Neural cell (in vitro differentiated cells): ENCODE results near the gene SVOPL. TPM values are rescaled to one million over a fixed set of nuclear protein-coding genes. Genes with fewer than 3 reads are reported as not detected.

Source experiments
- H2AFZ ChIP-seq: fragments of 200-600, 300-800 bp; sonication (generic), shearing (Covaris generic); 2 replicates; pipeline ENCODE4 v1.6.0; 2014; ENCODE audit warnings: low read depth, mild to moderate bottlenecking, antibody characterized with exemption, low read length, moderate library complexity
- H3F3A ChIP-seq: fragments of 200-600 bp; shearing (Covaris generic); 2 replicates; pipeline ENCODE4 v1.6.1; 2016; ENCODE audit warnings: mild to moderate bottlenecking, moderate library complexity, mixed read lengths, antibody characterized with exemption, low read length; ENCODE audit not compliant: insufficient read depth, poor library complexity, severe bottlenecking
- H3K27ac ChIP-seq: fragments of 200-600, 300-800 bp; sonication (generic), shearing (Covaris generic); 2 replicates; pipeline ENCODE4 v1.5.1; 2014; ENCODE audit warnings: mild to moderate bottlenecking, low read length, moderate library complexity
- H3K27me3 ChIP-seq: fragments of 300-800, 200-600 bp; sonication (generic), shearing (Covaris generic); 2 replicates; pipeline ENCODE4 v1.6.0; 2014; ENCODE audit warnings: mild to moderate bottlenecking, low read depth, low read length, moderate library complexity; ENCODE audit not compliant: insufficient read depth
- H3K36me3 ChIP-seq: fragments of 300-800, 200-600 bp; sonication (generic), shearing (Covaris generic); 2 replicates; pipeline ENCODE4 v1.5.1; 2014; ENCODE audit warnings: mild to moderate bottlenecking, antibody characterized with exemption, low read length, moderate library complexity; ENCODE audit not compliant: insufficient read depth
- H3K4me2 ChIP-seq: fragments of 300-800, 200-600 bp; sonication (generic), shearing (Covaris generic); 2 replicates; pipeline ENCODE4 v1.6.0; 2014; ENCODE audit warnings: mild to moderate bottlenecking, low read length
- H3K4me3 ChIP-seq: fragments of 300-800, 200-600 bp; sonication (generic), shearing (Covaris generic); 2 replicates; pipeline ENCODE4 v1.5.1; 2014; ENCODE audit warnings: mild to moderate bottlenecking, low read length, moderate library complexity
- H3K79me2 ChIP-seq: fragments of 200-600 bp; shearing (Covaris generic); replicated peaks from 2 replicates; pipeline ENCODE4 v1.6.0; 2014; ENCODE audit warnings: mild to moderate bottlenecking, low read length, moderate library complexity; ENCODE audit not compliant: insufficient read depth
- H3K9ac ChIP-seq: fragments of 300-800, 200-600 bp; sonication (generic), shearing (Covaris generic); 2 replicates; pipeline ENCODE4 v1.6.1; 2016; ENCODE audit warnings: mild to moderate bottlenecking, low read length, mixed read lengths
- H3K9me2 ChIP-seq: fragments of 200-600 bp; shearing (Covaris generic); 2 replicates; pipeline ENCODE4 v1.6.1; 2016; ENCODE audit warnings: mild to moderate bottlenecking, low read length, mixed read lengths; ENCODE audit not compliant: insufficient read depth
- H3K9me3 ChIP-seq: fragments of 200-600, 300-800 bp; sonication (generic), shearing (Covaris generic); 2 replicates; pipeline ENCODE4 v1.6.1; 2016; ENCODE audit warnings: mild to moderate bottlenecking, mixed run types, low read length, moderate library complexity, mixed read lengths
- H4K20me1 ChIP-seq: fragments of 200-600 bp; shearing (Covaris generic); 2 replicates; pipeline ENCODE4 v1.6.1; 2016; ENCODE audit warnings: mild to moderate bottlenecking, mixed run types; ENCODE audit not compliant: insufficient read depth
- EP300 ChIP-seq: fragments of 450-650 bp; conservative IDR thresholded peaks from 2 replicates; pipeline ENCODE4 v1.6.1; 2014; ENCODE audit warnings: antibody characterized with exemption, mild to moderate bottlenecking, moderate library complexity; ENCODE audit not compliant: poor library complexity, severe bottlenecking
- EZH2 ChIP-seq: fragments of 200-600, 300-800 bp; shearing (Covaris generic), sonication (generic); IDR thresholded peaks from 2 replicates; pipeline ENCODE4 v1.6.1; 2014; ENCODE audit warnings: antibody characterized with exemption, low read length, borderline replicate concordance, mild to moderate bottlenecking; ENCODE audit not compliant: insufficient read depth, poor library complexity, severe bottlenecking
- MXI1 ChIP-seq: fragments of 450-650 bp; conservative IDR thresholded peaks from 2 replicates; pipeline ENCODE4 v1.6.1; 2014; ENCODE audit warnings: antibody characterized with exemption, mild to moderate bottlenecking; ENCODE audit not compliant: poor library complexity, severe bottlenecking
- POLR2AphosphoS5 ChIP-seq: IDR thresholded peaks from 2 replicates; pipeline ENCODE4 v1.6.1; 2012
- REST ChIP-seq: IDR thresholded peaks from 2 replicates; pipeline ENCODE4 v1.6.1; 2012; ENCODE audit warnings: borderline replicate concordance
- TAF1 ChIP-seq: IDR thresholded peaks from 2 replicates; pipeline ENCODE4 v1.6.1; 2012; ENCODE audit warnings: low read depth
- polyA plus RNA-seq: library from polyadenylated mRNA; depleted of rRNA; stranded (reverse); fragments of >200 nt; gene quantifications from 2 replicates; pipeline ENCODE4 v1.2.3, GENCODE V29; 2014

Gene SVOPL
- polyA plus RNA-seq, 1 donor from 2014 or later, result 0.93 TPM

DNA sequence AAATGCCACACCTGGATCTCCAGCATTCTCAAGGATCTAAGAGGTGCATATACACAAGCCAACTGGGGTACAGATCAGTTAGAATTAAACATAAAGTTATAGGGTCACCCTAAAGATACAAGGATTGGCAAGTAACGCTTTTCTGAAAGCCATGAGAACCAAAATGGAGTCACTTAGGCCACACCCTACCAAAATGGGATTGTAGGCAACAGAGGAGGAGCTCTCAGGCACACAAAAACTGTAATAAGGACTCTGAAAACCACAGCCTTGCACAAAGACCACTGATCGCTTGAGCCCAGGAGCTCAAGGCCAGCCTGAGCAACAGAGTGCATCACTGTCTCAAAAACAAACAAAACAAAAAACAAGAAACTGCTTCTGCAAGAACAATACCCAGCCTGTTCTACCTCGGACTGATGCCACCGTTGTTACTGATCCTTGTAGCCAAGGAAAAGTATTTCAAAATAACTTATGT lies 35.5 kb downstream of the SVOPL start:
- Histone ChIP-seq H3K9me3 (no peaks in the 10 kb centered on the region), H3K4me2 (no peak overlapping the region), H3K9ac (no peak overlapping the region), H3K4me3 (no peak overlapping the region), H4K20me1 (no peaks in the 10 kb centered on the region), H2AFZ (no peak overlapping the region), H3K36me3 (no peaks in the 10 kb centered on the region), H3K9me2 (no peaks in the 10 kb centered on the region), H3K79me2 (no peaks in the 10 kb centered on the region), H3K27ac (no peak overlapping the region), H3F3A (no peaks in the 10 kb centered on the region), H3K27me3 (no peaks in the 10 kb centered on the region)
- TF ChIP-seq REST, result no peak
- TF ChIP-seq POLR2AphosphoS5, result no peak

GRCh38 chr7:138665249-138665648 lies 35.9 kb downstream of the SVOPL start:
- no peak overlapping the region for H2AFZ ChIP-seq
- H3K36me3 ChIP-seq, result no peaks in the 10 kb centered on the region
- H3K79me2 ChIP-seq, result no peaks in the 10 kb centered on the region
- H3K9me2 ChIP-seq, result no peaks in the 10 kb centered on the region
- no peak for TF ChIP-seq MXI1
- no peak for TF ChIP-seq EZH2
- TF ChIP-seq EP300, result no peak
- no peak for TF ChIP-seq TAF1
- TF ChIP-seq REST, result no peak
- H3F3A ChIP-seq, result no peaks in the 10 kb centered on the region
- H3K27me3 ChIP-seq, result no peaks in the 10 kb centered on the region
- no peak overlapping the region for H3K4me3 ChIP-seq
- no peaks in the 10 kb centered on the region for H3K9me3 ChIP-seq
- H3K9ac ChIP-seq, result no peak overlapping the region
- no peak overlapping the region for H3K27ac ChIP-seq
- no peaks in the 10 kb centered on the region for H4K20me1 ChIP-seq
- H3K4me2 ChIP-seq, result no peak overlapping the region
